Measurements from ENCODE around the gene GATA5. TPM values are rescaled to one million over a fixed set of nuclear protein-coding genes. Genes with fewer than 3 reads are reported as not detected.

GATA5 gene
- total RNA-seq, 1 experiment from 2014 or later, result not detected

- RAD21 ChIA-PET (ENCODE audit: low non-redundant PET in 1 of 2, low total read pairs in 2 of 2, uncharacterized antibody in 2 of 2, unreplicated experiment in 2 of 2), result no interaction called here
- Histone ChIP-seq H3K79me2 (ENCODE audit: insufficient read depth, low read length) (no peaks in the 10 kb centered on the region), H2AFZ (ENCODE audit: low read depth, low read length, poor library complexity, severe bottlenecking) (no peak overlapping the region), H3K9me3 (ENCODE audit: control insufficient read depth in 1 of 2, insufficient read depth in 1 of 2, low read depth in 1 of 2, low read length in 2 of 2) (no peaks in the 10 kb centered on the region), H3K4me3 (replicated peaks in 1 of 2; ENCODE audit: low read depth in 1 of 2, low read length in 2 of 2) (no peak overlapping the region), H3K9ac (ENCODE audit: low read length) (no peak overlapping the region), H3K4me2 (ENCODE audit: low read length) (no peak overlapping the region), H3K4me1 (ENCODE audit: control insufficient read depth in 1 of 2, insufficient read depth in 2 of 2, low read length in 2 of 2) (peaks cover 0 to 7% of the 10 kb centered on the region in 2 experiments; a peak in 2 of 4 replicates), H3K9me2 (ENCODE audit: insufficient read depth) (no peaks in the 10 kb centered on the region), H3K36me3 (ENCODE audit: control insufficient read depth in 1 of 2, insufficient read depth in 2 of 2, low read length in 2 of 2) (no peaks in the 10 kb centered on the region), H3K27me3 (ENCODE audit: insufficient read depth, low read length) (no peaks in the 10 kb centered on the region), H4K20me1 (ENCODE audit: insufficient read depth) (no peaks in the 10 kb centered on the region), H3K27ac (ENCODE audit: low read depth, low read length) (no peak overlapping the region)
- intact Hi-C loops (cut with micrococcal nuclease), result no loop called here
- ATAC-seq (no peak), DNase-seq (ENCODE audit: low read depth, low spot score) (no peak)
- POLR2A ChIA-PET, result no interaction called here
- CTCF ChIA-PET, result no interaction called here
- BruUV-seq (replicated peaks), result no TSS peak
- TF ChIP-seq, protein P1, sequence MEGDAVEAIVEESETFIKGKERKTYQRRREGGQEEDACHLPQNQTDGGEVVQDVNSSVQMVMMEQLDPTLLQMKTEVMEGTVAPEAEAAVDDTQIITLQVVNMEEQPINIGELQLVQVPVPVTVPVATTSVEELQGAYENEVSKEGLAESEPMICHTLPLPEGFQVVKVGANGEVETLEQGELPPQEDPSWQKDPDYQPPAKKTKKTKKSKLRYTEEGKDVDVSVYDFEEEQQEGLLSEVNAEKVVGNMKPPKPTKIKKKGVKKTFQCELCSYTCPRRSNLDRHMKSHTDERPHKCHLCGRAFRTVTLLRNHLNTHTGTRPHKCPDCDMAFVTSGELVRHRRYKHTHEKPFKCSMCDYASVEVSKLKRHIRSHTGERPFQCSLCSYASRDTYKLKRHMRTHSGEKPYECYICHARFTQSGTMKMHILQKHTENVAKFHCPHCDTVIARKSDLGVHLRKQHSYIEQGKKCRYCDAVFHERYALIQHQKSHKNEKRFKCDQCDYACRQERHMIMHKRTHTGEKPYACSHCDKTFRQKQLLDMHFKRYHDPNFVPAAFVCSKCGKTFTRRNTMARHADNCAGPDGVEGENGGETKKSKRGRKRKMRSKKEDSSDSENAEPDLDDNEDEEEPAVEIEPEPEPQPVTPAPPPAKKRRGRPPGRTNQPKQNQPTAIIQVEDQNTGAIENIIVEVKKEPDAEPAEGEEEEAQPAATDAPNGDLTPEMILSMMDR (IDR thresholded peaks at IDR 0.05 in 2 of 3, conservative IDR thresholded peaks at IDR 0.05 in 1 of 3; ENCODE audit: borderline replicate concordance in 1 of 3, insufficient read depth in 1 of 3, low read depth in 2 of 3, low read length in 2 of 3), result no peak
- no peak for TF ChIP-seq SIN3A (IDR thresholded peaks at IDR 0.05; ENCODE audit: low read depth)
- TF ChIP-seq, protein P2, sequence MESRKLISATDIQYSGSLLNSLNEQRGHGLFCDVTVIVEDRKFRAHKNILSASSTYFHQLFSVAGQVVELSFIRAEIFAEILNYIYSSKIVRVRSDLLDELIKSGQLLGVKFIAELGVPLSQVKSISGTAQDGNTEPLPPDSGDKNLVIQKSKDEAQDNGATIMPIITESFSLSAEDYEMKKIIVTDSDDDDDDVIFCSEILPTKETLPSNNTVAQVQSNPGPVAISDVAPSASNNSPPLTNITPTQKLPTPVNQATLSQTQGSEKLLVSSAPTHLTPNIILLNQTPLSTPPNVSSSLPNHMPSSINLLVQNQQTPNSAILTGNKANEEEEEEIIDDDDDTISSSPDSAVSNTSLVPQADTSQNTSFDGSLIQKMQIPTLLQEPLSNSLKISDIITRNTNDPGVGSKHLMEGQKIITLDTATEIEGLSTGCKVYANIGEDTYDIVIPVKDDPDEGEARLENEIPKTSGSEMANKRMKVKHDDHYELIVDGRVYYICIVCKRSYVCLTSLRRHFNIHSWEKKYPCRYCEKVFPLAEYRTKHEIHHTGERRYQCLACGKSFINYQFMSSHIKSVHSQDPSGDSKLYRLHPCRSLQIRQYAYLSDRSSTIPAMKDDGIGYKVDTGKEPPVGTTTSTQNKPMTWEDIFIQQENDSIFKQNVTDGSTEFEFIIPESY (IDR thresholded peaks at IDR 0.05; ENCODE audit: extremely low read depth, insufficient replicate concordance, low read length), result no peak
- no peak for TF ChIP-seq CBX3 (IDR thresholded peaks at IDR 0.05; ENCODE audit: low read depth)
- TF ChIP-seq, protein P3, sequence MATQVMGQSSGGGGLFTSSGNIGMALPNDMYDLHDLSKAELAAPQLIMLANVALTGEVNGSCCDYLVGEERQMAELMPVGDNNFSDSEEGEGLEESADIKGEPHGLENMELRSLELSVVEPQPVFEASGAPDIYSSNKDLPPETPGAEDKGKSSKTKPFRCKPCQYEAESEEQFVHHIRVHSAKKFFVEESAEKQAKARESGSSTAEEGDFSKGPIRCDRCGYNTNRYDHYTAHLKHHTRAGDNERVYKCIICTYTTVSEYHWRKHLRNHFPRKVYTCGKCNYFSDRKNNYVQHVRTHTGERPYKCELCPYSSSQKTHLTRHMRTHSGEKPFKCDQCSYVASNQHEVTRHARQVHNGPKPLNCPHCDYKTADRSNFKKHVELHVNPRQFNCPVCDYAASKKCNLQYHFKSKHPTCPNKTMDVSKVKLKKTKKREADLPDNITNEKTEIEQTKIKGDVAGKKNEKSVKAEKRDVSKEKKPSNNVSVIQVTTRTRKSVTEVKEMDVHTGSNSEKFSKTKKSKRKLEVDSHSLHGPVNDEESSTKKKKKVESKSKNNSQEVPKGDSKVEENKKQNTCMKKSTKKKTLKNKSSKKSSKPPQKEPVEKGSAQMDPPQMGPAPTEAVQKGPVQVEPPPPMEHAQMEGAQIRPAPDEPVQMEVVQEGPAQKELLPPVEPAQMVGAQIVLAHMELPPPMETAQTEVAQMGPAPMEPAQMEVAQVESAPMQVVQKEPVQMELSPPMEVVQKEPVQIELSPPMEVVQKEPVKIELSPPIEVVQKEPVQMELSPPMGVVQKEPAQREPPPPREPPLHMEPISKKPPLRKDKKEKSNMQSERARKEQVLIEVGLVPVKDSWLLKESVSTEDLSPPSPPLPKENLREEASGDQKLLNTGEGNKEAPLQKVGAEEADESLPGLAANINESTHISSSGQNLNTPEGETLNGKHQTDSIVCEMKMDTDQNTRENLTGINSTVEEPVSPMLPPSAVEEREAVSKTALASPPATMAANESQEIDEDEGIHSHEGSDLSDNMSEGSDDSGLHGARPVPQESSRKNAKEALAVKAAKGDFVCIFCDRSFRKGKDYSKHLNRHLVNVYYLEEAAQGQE (IDR thresholded peaks at IDR 0.05; ENCODE audit: low read depth), result no peak
- TF ChIP-seq ZNF274 (IDR thresholded peaks at IDR 0.05; ENCODE audit: low read depth, low read length), result no peak
- no peak for TF ChIP-seq JUND (IDR thresholded peaks at IDR 0.05)
- no peak for TF ChIP-seq EZH2phosphoT487 (IDR thresholded peaks at IDR 0.05; ENCODE audit: borderline replicate concordance)
- no peak for TF ChIP-seq POLR2A (IDR thresholded peaks at IDR 0.05; ENCODE audit: borderline replicate concordance, extremely low read depth, insufficient read depth, insufficient read length)
- no peak for TF ChIP-seq FOSL1 (IDR thresholded peaks at IDR 0.05; ENCODE audit: low read depth)
- TF ChIP-seq SRF (IDR thresholded peaks at IDR 0.05; ENCODE audit: low read depth), result no peak
- TF ChIP-seq EZH2 (IDR thresholded peaks at IDR 0.05), result no peak
- TF ChIP-seq CEBPB (IDR thresholded peaks at IDR 0.05; ENCODE audit: low read depth), result no peak
- no peak for TF ChIP-seq EGR1 (IDR thresholded peaks at IDR 0.05; ENCODE audit: low read depth)
- no peak for TF ChIP-seq POLR2AphosphoS5 (IDR thresholded peaks at IDR 0.05; ENCODE audit: low read depth, low read length)
- TF ChIP-seq YY1 (IDR thresholded peaks at IDR 0.05; ENCODE audit: extremely low read depth, insufficient replicate concordance, low read depth, low read length), result no peak
Observed at GRCh38 chr20:62419759-62420158, 56.0 kb downstream of the GATA5 start.
